ENCODE data around the gene RUFY3. TPM values are rescaled to one million over a fixed set of nuclear protein-coding genes. Genes with fewer than 3 reads are reported as not detected.

RUFY3 gene
- polyA plus RNA-seq, 1 donor, result 70.1 TPM

- no peak overlapping the region for H3K4me3 ChIP-seq (ENCODE audit: low read length)
- no peaks in the 10 kb centered on the region for H3K27me3 ChIP-seq (ENCODE audit: control insufficient read depth, insufficient read depth, low read length)
- peaks cover 23% of the 10 kb centered on the region for H3K36me3 ChIP-seq (ENCODE audit: control insufficient read depth, insufficient read depth, low read length)
- no peak overlapping the region for H3K27ac ChIP-seq (ENCODE audit: low read length)
- no peak for DNase-seq
- WGBS (ENCODE audit: insufficient coverage, low lambda C conversion rate), result no CpG with 5 or more reads among the region's 2 CpGs
- no peaks in the 10 kb centered on the region for H3K9me3 ChIP-seq (ENCODE audit: control insufficient read depth, low read depth, low read length)
- H3K4me1 ChIP-seq (ENCODE audit: control insufficient read depth, insufficient read depth, low read length), result no peaks in the 10 kb centered on the region
Measured at GRCh38 chr4:70816894-70817293, 95.1 kb downstream of the RUFY3 start.

DNA sequence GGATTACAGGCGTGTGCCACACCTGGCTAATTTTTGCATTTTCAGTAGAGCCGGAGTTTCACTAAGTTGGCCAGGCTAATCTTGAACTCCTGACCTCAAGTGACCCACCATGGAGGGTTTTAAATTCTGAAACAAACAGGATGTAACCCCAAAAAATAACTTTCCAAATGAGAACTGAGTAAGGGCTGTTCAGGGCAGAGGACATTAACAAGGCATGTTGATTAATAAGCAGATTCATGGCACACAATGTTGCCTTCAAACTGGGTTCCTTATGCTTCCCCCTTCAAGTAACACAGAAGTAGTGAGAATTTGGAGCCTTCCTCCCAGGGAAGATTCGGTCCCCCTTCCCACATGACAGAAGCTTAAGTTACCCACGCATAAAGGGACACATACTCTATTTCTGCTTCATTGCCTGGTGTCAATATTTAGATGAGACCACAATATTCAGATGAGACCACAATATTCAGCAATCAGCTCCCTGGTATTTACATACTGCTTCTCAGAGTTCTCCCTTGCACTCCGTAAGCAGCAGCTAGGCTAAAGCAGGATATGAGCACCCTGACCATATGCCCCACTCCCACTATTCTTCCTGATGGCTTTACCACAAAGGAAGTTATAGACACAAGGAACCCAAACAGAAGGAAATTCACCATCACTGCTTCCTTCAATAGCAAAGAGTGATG is 96.5 kb downstream of the RUFY3 start:
- H3K27me3 ChIP-seq (ENCODE audit: control insufficient read depth, insufficient read depth, low read length), result no peaks in the 10 kb centered on the region
- no peaks in the 10 kb centered on the region for H3K9me3 ChIP-seq (ENCODE audit: control insufficient read depth, low read depth, low read length)
- peaks cover 34% of the 10 kb centered on the region for H3K36me3 ChIP-seq (ENCODE audit: control insufficient read depth, insufficient read depth, low read length)
- no peaks in the 10 kb centered on the region for H3K4me1 ChIP-seq (ENCODE audit: control insufficient read depth, insufficient read depth, low read length)
- WGBS (ENCODE audit: insufficient coverage, low lambda C conversion rate), result no CpG with 5 or more reads among the region's 5 CpGs
- no peak overlapping the region for H3K27ac ChIP-seq (ENCODE audit: low read length)
- no peak for DNase-seq
- H3K4me3 ChIP-seq (ENCODE audit: low read length), result no peak overlapping the region

DNA sequence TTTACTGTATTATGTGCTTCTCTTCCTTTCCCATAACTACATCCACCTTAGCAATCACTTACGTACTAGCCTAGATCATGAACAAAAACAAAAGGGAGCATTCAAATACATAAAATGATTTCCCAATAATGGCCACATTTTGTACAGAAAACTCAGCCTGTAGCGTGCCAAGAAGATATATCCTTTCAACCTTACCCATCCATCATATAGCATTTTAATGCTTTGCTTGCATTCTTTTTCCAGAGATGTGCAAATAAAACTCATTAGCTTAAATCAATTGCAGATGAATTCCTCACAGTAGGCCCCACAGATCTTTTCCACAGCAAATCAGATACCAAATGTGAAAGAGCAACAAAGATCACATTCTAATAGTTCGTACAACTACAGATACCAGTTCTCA is 97.2 kb downstream of the RUFY3 start:
- WGBS (ENCODE audit: insufficient coverage, low lambda C conversion rate), result no CpG with 5 or more reads among the region's 3 CpGs
- H3K4me1 ChIP-seq (ENCODE audit: control insufficient read depth, insufficient read depth, low read length), result no peaks in the 10 kb centered on the region
- H3K9me3 ChIP-seq (ENCODE audit: control insufficient read depth, low read depth, low read length), result no peaks in the 10 kb centered on the region
- DNase-seq, result no peak
- H3K4me3 ChIP-seq (ENCODE audit: low read length), result no peak overlapping the region
- H3K36me3 ChIP-seq (ENCODE audit: control insufficient read depth, insufficient read depth, low read length), result peaks cover 38% of the 10 kb centered on the region
- H3K27me3 ChIP-seq (ENCODE audit: control insufficient read depth, insufficient read depth, low read length), result no peaks in the 10 kb centered on the region
- no peak overlapping the region for H3K27ac ChIP-seq (ENCODE audit: low read length)

- H3K27ac ChIP-seq (ENCODE audit: low read length), result no peak overlapping the region
- no peaks in the 10 kb centered on the region for H3K27me3 ChIP-seq (ENCODE audit: control insufficient read depth, insufficient read depth, low read length)
- H3K4me1 ChIP-seq (ENCODE audit: control insufficient read depth, insufficient read depth, low read length), result no peaks in the 10 kb centered on the region
- DNase-seq, result no peak
- H3K4me3 ChIP-seq (ENCODE audit: low read length), result no peak overlapping the region
- H3K9me3 ChIP-seq (ENCODE audit: control insufficient read depth, low read depth, low read length), result no peaks in the 10 kb centered on the region
- peaks cover 73% of the 10 kb centered on the region for H3K36me3 ChIP-seq (ENCODE audit: control insufficient read depth, insufficient read depth, low read length)
- WGBS (ENCODE audit: insufficient coverage, low lambda C conversion rate), result 100% methylated on average over 1 of the region's 3 CpGs
Measured at GRCh38 chr4:70829015-70829414, 107.3 kb downstream of the RUFY3 start.

GRCh38 chr4:70829492-70829891 is 107.7 kb downstream of the RUFY3 start:
- Histone ChIP-seq H3K36me3 (ENCODE audit: control insufficient read depth, insufficient read depth, low read length) (peaks cover 70% of the 10 kb centered on the region), H3K9me3 (ENCODE audit: control insufficient read depth, low read depth, low read length) (no peaks in the 10 kb centered on the region), H3K4me1 (ENCODE audit: control insufficient read depth, insufficient read depth, low read length) (no peaks in the 10 kb centered on the region), H3K27ac (ENCODE audit: low read length) (no peak overlapping the region), H3K4me3 (ENCODE audit: low read length) (no peak overlapping the region), H3K27me3 (ENCODE audit: control insufficient read depth, insufficient read depth, low read length) (no peaks in the 10 kb centered on the region)
- no peak for DNase-seq
- WGBS (ENCODE audit: insufficient coverage, low lambda C conversion rate), result no CpG with 5 or more reads among the region's 1 CpG

DNA sequence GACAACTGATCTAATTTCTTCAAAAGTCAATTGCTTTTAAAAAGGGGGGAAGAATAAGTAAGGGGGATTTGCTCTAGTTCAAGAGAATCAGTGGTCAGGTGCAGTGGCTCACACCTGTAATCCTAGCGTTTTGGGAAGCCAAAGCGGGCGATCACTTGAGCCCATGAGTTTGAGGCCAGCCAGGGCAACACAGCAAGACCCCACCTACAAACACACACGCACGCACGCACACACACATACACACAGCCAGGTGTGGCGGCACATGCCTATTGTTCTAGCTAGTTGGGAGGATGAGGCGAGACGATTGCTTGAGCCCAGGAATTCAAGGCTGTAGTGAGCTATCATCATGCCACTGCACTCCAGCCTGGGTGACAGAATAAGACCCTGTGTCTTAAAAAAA is 108.3 kb downstream of the RUFY3 start:
- WGBS (ENCODE audit: insufficient coverage, low lambda C conversion rate), result no CpG with 5 or more reads among the region's 9 CpGs

GRCh38 chr4:70831293-70831692 is 109.5 kb downstream of the RUFY3 start:
- H3K4me3 ChIP-seq (ENCODE audit: low read length), result no peak overlapping the region
- DNase-seq, result no peak
- H3K36me3 ChIP-seq (ENCODE audit: control insufficient read depth, insufficient read depth, low read length), result peaks cover 65% of the 10 kb centered on the region
- 100% methylated on average over 2 of the region's 4 CpGs for WGBS (ENCODE audit: insufficient coverage, low lambda C conversion rate)
- no peak overlapping the region for H3K27ac ChIP-seq (ENCODE audit: low read length)
- H3K9me3 ChIP-seq (ENCODE audit: control insufficient read depth, low read depth, low read length), result no peaks in the 10 kb centered on the region
- no peaks in the 10 kb centered on the region for H3K27me3 ChIP-seq (ENCODE audit: control insufficient read depth, insufficient read depth, low read length)
- H3K4me1 ChIP-seq (ENCODE audit: control insufficient read depth, insufficient read depth, low read length), result no peaks in the 10 kb centered on the region

More for the DNA sequence above, 108.3 kb downstream of the RUFY3 start:
- DNase-seq, result no peak
- Histone ChIP-seq H3K4me1 (ENCODE audit: control insufficient read depth, insufficient read depth, low read length) (no peaks in the 10 kb centered on the region), H3K9me3 (ENCODE audit: control insufficient read depth, low read depth, low read length) (no peaks in the 10 kb centered on the region), H3K36me3 (ENCODE audit: control insufficient read depth, insufficient read depth, low read length) (peaks cover 70% of the 10 kb centered on the region), H3K27ac (ENCODE audit: low read length) (no peak overlapping the region), H3K27me3 (ENCODE audit: control insufficient read depth, insufficient read depth, low read length) (no peaks in the 10 kb centered on the region), H3K4me3 (ENCODE audit: low read length) (no peak overlapping the region)

GRCh38 chr4:70833675-70834074 is 111.9 kb downstream of the RUFY3 start:
- DNase-seq, result no peak
- Histone ChIP-seq H3K27ac (ENCODE audit: low read length) (no peak overlapping the region), H3K4me1 (ENCODE audit: control insufficient read depth, insufficient read depth, low read length) (peaks cover 10% of the 10 kb centered on the region), H3K4me3 (ENCODE audit: low read length) (no peak overlapping the region), H3K27me3 (ENCODE audit: control insufficient read depth, insufficient read depth, low read length) (no peaks in the 10 kb centered on the region), H3K36me3 (ENCODE audit: control insufficient read depth, insufficient read depth, low read length) (peaks cover 52% of the 10 kb centered on the region), H3K9me3 (ENCODE audit: control insufficient read depth, low read depth, low read length) (no peaks in the 10 kb centered on the region)
- WGBS (ENCODE audit: insufficient coverage, low lambda C conversion rate), result 83% methylated on average over 1 of the region's 1 CpG

DNA sequence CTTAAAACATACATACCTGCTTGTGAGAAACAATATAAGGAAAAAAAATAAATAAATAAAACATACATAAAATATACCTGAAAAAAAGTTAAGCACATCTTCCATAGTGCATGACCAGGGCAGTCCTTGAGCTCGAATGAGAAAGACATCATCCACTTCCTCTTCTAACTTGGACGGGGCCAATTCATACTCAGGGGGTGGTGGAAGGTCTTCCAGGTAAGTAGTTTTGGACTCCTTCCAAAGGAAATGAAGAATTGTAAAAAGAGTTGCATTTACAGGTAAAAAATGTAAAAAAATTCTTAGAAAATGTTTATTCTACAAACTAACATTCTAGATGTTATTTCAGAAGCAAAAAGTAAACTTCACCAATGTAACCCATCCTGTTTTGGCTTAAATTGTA is 114.3 kb downstream of the RUFY3 start:
- Histone ChIP-seq H3K36me3 (ENCODE audit: control insufficient read depth, insufficient read depth, low read length) (peaks cover 33% of the 10 kb centered on the region), H3K9me3 (ENCODE audit: control insufficient read depth, low read depth, low read length) (no peaks in the 10 kb centered on the region), H3K27ac (ENCODE audit: low read length) (no peak overlapping the region), H3K4me1 (ENCODE audit: control insufficient read depth, insufficient read depth, low read length) (peaks cover 10% of the 10 kb centered on the region), H3K4me3 (ENCODE audit: low read length) (no peak overlapping the region), H3K27me3 (ENCODE audit: control insufficient read depth, insufficient read depth, low read length) (no peaks in the 10 kb centered on the region)
- WGBS (ENCODE audit: insufficient coverage, low lambda C conversion rate), result no CpG with 5 or more reads among the region's 2 CpGs
- DNase-seq, result no peak

- peak overlapping the region; percentile 83 for H3K27ac ChIP-seq (ENCODE audit: low read length)
- peak overlapping the region; percentile 82 for H3K4me3 ChIP-seq (ENCODE audit: low read length)
- H3K4me1 ChIP-seq (ENCODE audit: control insufficient read depth, insufficient read depth, low read length), result peaks cover 10% of the 10 kb centered on the region
- peak in 1 of 2 donors; percentile 19 for DNase-seq
- no CpG with 5 or more reads among the region's 4 CpGs for WGBS (ENCODE audit: insufficient coverage, low lambda C conversion rate)
- H3K9me3 ChIP-seq (ENCODE audit: control insufficient read depth, low read depth, low read length), result no peaks in the 10 kb centered on the region
- H3K36me3 ChIP-seq (ENCODE audit: control insufficient read depth, insufficient read depth, low read length), result peaks cover 21% of the 10 kb centered on the region
- no peaks in the 10 kb centered on the region for H3K27me3 ChIP-seq (ENCODE audit: control insufficient read depth, insufficient read depth, low read length)
Measured at GRCh38 chr4:70838204-70838603, 116.4 kb downstream of the RUFY3 start.

Data from large intestine (tissue), 3 donors.